Fibroblast of peridontal ligament (primary cell): ENCODE measurements around the gene APOB.

ENCODE experiments used
- DNase-seq: peaks from one replicate; pipeline ENCODE4 v3.0.0-alpha.2; 2010; ENCODE audit errors: extremely low read depth

The APOB gene

GRCh38 chr2:20984408-20984807 lies 59.5 kb downstream of the APOB start:
- DNase-seq, result no peak

GRCh38 chr2:20983844-20984243 lies 60.0 kb downstream of the APOB start:
- DNase-seq, result no peak

GRCh38 chr2:20982861-20983260 lies 61.0 kb downstream of the APOB start:
- no peak for DNase-seq

- no peak for DNase-seq
Observed at GRCh38 chr2:20977520-20978180, 66.2 kb downstream of the APOB start.

- DNase-seq, result no peak
Observed at GRCh38 chr2:20976527-20976926, 67.3 kb downstream of the APOB start.

GRCh38 chr2:20972792-20973565 lies 70.9 kb downstream of the APOB start:
- DNase-seq, result peak; percentile 12

GRCh38 chr2:20972110-20972509 lies 71.8 kb downstream of the APOB start:
- DNase-seq, result no peak

DNA sequence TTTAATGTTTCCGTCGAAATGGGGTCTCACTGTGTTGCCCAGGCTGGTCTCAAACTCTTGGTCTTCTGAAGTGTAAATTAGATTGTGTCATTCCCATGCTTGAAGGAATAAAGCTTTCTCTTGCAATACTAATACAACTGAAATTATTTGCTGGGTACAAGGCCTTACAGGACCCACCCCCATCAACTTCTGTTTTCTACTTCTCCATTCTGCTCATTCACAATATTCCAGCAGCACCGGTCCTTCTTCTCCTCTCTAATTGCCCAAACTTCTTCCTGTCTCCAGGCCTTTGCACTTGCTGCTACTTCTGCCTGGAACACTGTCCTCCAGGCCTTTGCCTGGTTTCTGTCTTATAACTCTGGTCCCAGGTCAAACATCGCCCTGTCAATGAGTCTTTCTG lies 73.8 kb downstream of the APOB start:
- DNase-seq, result no peak

GRCh38 chr2:20966061-20966595 lies 77.7 kb downstream of the APOB start:
- DNase-seq, result peak; percentile 75

DNA sequence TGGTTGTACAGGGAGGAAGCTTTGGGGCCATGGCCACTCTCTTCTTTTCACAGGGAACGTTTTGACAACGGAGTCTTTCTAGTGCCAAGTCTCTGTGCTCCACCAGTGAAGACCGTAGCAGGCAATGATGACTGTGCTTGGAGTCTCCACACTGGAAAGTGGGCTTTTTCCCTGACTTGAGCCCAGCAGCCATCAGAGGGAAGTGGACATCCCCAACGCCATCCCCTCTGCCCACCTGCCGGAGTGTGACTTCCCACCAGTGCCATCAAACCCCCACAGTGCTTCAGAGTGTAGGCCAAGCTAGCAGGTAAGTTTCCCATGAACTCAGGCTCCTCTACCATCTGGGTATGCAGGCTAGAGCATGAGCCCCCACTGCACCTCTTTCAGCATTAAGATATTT lies 78.7 kb downstream of the APOB start:
- DNase-seq, result no peak

DNA sequence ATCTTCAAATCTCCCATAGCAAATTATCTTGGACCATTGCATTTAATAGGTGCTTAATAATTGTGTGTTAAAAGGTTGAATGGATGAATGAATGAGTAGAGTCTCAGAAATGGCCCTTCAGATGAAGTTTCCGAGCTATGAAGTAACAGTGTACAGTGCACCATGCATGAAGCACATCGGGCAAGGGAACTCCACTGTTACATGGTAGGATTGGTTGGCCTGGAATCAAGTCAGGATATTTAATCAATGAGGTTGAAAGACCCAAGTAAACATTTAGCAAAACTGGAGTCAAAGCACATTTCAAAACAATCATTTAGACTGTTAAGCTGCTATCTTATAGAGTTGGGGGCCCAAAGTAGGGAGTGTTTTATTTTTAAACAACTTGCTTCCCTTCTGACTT lies 80.0 kb downstream of the APOB start:
- no peak for DNase-seq

DNA sequence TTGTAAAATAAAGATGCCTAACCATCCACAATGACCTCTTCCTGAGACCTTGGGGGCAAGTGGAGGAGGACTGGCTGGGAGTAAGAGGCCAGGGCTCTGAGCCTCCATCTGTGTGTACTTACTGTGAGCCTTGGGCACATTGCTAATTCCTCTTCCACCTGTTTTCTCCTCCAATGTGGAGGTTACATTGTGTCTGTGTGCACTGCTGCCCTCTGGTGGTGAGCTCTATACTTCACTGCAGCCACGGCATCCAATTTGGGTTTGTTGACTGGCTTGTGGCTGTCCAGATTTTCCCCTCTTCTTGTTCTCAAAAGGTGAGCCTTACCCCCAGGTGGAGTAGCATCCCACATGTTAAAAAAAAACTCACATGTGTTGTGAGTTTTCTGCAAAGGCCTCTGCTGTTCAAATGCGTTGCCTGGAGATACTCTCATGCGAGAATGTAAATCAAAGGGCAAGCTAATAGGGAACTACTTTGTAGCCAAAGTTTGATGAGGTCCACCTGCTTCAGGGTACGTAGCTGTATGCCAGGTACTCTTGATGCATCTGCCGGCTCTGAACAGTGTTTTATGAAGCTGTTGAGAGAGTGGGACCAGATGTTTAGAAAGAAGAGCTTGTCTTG lies 80.8 kb downstream of the APOB start:
- DNase-seq, result peak; percentile 63

DNA sequence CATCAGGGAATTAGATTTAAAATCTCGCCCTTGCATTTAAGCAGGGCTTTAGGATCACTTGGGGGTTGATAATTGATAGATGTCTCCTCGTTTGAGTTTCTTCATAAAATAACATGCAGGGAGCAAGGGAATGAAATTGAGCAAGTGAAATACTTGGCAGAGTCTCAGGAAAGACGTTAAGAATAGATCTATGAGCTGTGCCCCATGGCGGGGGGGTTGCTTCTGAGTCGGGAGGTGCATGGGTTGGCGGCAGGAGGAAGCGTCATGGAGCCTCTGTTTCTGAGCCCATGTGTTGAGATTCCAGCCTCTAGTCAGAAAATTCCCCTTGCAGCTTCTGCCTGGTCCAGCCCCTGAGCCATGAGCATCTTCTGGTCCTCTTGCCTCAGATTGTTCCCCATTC lies 82.0 kb downstream of the APOB start:
- no peak for DNase-seq

- no peak for DNase-seq
Observed at GRCh38 chr2:20960003-20960402, 83.9 kb downstream of the APOB start.

DNA sequence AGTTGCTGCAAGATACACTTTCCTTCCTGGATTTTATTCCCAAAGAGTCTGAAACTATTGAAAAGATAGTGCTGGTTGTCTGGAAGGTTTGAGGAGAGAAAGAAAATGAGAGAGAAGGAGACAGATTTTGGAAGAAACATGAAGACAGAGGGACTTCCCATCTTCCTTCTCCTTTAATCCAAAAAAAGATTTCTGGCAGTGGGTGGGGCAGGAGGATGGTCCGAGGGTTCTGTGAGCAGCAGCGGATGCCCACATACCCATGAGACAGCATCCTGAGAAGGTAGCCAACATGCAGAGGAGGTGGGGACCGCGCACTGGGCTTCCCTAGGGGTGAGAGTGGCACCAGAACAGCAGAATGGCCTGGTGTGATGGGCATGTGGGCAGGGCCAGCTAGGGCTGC lies 84.6 kb downstream of the APOB start:
- no peak for DNase-seq

- no peak for DNase-seq
Observed at GRCh38 chr2:20957788-20958525, 85.9 kb downstream of the APOB start.

DNA sequence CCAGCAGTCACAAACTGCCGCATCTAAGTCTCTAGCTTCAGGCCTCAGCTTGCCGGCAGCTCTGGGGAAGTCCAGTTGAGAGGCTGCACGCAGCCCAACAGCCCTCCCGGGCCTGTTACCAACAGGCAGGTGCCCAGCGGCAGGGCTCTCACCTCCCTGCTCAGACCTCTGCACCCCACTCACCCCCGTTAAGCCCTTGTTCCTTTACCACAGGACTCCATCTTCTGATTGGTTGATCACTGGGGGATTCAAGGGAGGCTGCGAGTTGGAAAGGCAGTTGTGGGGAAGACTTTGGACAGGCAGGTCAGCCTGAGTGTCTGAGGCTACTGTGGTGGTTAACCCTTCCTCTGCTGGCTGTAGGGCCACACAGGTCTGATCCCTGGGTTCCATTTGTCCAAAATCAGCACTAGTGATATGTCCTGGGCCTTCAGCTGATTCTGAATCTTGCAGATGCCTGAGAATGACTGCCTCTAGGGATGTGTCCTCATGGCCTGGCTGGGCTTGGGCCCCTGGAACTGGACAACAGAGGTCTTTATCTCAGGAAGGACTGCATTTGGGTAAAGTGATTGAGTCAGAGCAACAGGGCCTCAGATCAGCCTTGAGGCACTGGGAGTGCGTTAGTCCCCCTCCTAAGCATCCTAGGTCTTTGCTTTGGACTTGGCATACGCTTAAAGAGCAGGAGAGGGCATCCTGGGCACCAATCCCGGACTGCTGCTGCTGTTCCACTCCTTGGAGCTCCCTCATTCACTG lies 88.4 kb downstream of the APOB start:
- no peak for DNase-seq

DNA sequence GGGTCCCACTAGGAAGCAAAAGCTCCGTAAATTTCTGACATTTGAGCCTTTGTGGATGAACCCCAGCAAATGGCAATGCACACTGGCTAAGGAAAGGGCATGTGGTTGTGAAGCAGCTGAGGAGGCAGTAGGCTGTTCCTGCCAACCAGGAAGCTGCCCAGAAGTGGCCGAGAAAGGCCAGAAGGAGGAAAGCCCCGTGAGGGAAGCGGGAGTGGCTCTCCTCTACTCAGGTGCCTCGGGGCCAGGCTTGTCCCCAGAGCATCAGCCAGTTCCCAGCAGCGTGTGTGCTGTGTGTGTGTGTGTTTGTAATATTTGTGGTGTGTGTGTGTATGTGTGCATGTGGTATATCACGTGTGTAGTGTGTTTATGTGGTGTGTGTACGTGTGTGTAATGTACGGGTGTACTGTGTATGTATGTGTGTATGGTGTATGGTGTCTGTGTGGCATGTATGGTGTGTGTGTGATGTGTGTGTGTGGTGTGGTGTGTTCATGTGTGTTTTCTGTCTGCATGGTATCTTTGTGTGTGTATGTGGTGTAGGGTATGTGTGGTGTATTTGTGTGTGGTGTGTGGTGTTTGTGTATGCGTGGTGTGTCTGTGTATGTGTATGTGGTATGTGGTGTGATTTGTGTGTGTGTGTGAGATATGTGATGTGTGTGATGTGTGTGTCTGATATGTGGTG lies 90.6 kb downstream of the APOB start:
- no peak for DNase-seq
